Measurements from ENCODE around the gene TNFRSF17.

TNFRSF17 gene

DNA sequence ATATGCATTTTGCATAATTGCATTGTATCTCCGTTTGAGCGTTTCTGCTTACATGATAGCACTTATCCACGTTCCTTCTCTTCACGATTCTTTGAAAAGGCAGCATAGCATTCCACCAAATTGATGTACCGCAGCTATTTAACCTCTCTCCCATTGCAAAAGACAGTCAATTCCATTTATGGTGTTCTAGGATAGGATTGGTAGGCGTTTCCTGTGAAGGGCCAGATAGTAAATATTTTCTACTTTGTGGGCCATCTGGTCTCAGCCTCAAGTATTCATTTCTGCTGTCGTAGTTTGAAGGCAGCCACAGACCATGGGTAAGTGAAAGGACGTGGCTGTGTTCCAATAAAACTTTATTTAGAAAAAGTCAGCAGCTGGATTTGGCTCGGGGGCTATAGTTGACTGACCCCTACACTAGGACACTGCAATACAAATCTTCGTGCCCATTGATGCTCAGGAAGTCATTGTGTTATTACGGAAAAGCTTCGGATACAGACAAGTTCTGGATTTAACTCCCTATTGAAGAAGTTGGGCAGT is 21.6 kb downstream of the TNFRSF17 start:
- no peaks in the 10 kb centered on the region for H3K9me3 ChIP-seq (replicated peaks; ENCODE audit: insufficient read depth, low read length)
- no peaks in the 10 kb centered on the region for H3K9me2 ChIP-seq (replicated peaks; ENCODE audit: insufficient read depth, low read length)
- H3K36me3 ChIP-seq (replicated peaks; ENCODE audit: insufficient read depth, low read length), result no peaks in the 10 kb centered on the region
- H4K20me1 ChIP-seq (ENCODE audit: insufficient read depth, low read length), result no peaks in the 10 kb centered on the region
- H3F3A ChIP-seq (ENCODE audit: insufficient read depth, low read length), result no peaks in the 10 kb centered on the region
- H3K79me2 ChIP-seq (ENCODE audit: low read length), result peaks cover 98% of the 10 kb centered on the region
- no peak overlapping the region for H2AFZ ChIP-seq (ENCODE audit: low read length)
- H3K27ac ChIP-seq (ENCODE audit: low read length), result no peak overlapping the region
- H3K4me3 ChIP-seq (ENCODE audit: low read length), result no peak overlapping the region
- no peak overlapping the region for H3K9ac ChIP-seq (ENCODE audit: low read length)
- H3K4me1 ChIP-seq (ENCODE audit: low read length), result no peaks in the 10 kb centered on the region
- no peak for DNase-seq
- TF ChIP-seq EZH2 (optimal IDR thresholded peaks at IDR 0.05; ENCODE audit: low read depth, low read length) (no peak), EZH2phosphoT487 (IDR thresholded peaks at IDR 0.05; ENCODE audit: low read length) (no peak)
- TF ChIP-seq, protein P1, sequence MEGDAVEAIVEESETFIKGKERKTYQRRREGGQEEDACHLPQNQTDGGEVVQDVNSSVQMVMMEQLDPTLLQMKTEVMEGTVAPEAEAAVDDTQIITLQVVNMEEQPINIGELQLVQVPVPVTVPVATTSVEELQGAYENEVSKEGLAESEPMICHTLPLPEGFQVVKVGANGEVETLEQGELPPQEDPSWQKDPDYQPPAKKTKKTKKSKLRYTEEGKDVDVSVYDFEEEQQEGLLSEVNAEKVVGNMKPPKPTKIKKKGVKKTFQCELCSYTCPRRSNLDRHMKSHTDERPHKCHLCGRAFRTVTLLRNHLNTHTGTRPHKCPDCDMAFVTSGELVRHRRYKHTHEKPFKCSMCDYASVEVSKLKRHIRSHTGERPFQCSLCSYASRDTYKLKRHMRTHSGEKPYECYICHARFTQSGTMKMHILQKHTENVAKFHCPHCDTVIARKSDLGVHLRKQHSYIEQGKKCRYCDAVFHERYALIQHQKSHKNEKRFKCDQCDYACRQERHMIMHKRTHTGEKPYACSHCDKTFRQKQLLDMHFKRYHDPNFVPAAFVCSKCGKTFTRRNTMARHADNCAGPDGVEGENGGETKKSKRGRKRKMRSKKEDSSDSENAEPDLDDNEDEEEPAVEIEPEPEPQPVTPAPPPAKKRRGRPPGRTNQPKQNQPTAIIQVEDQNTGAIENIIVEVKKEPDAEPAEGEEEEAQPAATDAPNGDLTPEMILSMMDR (IDR thresholded peaks at IDR 0.05; ENCODE audit: low read length), result no peak
- no peak overlapping the region for H3K4me2 ChIP-seq (ENCODE audit: low read depth, low read length)
- no peaks in the 10 kb centered on the region for H3K27me3 ChIP-seq (replicated peaks; ENCODE audit: insufficient read depth, low read length)

DNA sequence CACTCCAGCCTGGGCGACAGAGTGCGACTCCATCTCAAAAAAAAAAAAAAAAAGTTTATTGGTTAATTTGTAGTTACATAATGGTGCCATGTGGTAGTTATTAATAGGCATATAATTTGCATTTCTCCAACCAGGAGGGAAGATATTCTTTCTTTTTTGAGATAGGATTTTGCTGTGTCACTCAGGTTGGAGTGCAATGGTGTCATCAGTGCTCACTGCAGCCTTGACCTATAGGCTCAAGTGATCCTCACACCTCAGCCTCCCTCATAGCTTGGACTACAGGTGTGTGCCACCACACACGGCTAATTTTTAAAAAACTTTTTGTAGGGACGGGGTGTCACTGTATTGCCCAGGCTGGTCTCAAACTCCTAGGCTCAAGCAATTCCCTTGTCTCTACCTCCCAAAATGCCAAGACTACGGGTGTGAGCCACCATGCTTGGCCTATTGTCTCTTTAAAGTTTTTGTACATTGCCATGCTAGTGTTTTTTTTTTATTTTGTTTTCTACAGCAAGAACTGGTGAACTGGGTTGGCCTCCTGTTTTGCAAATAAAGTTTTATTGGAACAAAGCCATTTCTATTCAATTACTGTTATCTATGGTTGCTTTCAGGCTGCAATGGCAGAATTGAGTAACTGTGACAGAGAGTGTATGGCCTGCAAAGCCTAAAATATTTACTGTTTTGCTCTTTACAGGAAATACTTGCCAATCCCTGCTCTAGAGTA is 23.4 kb downstream of the TNFRSF17 start:
- Histone ChIP-seq H3K4me1 (ENCODE audit: low read length) (no peaks in the 10 kb centered on the region), H3K27ac (ENCODE audit: low read length) (no peak overlapping the region), H3K9ac (ENCODE audit: low read length) (no peak overlapping the region), H3K9me3 (replicated peaks; ENCODE audit: insufficient read depth, low read length) (no peaks in the 10 kb centered on the region), H4K20me1 (ENCODE audit: insufficient read depth, low read length) (no peaks in the 10 kb centered on the region), H3K4me2 (ENCODE audit: low read depth, low read length) (no peak overlapping the region), H3F3A (ENCODE audit: insufficient read depth, low read length) (no peaks in the 10 kb centered on the region), H3K4me3 (ENCODE audit: low read length) (no peak overlapping the region), H3K36me3 (replicated peaks; ENCODE audit: insufficient read depth, low read length) (no peaks in the 10 kb centered on the region), H3K27me3 (replicated peaks; ENCODE audit: insufficient read depth, low read length) (no peaks in the 10 kb centered on the region), H2AFZ (ENCODE audit: low read length) (no peak overlapping the region), H3K79me2 (ENCODE audit: low read length) (peaks cover 96% of the 10 kb centered on the region), H3K9me2 (replicated peaks; ENCODE audit: insufficient read depth, low read length) (no peaks in the 10 kb centered on the region)
- DNase-seq, result no peak
- TF ChIP-seq EZH2 (optimal IDR thresholded peaks at IDR 0.05; ENCODE audit: low read depth, low read length) (no peak), EZH2phosphoT487 (IDR thresholded peaks at IDR 0.05; ENCODE audit: low read length) (no peak)
- TF ChIP-seq, protein P1 (IDR thresholded peaks at IDR 0.05; ENCODE audit: low read length), result no peak

DNA sequence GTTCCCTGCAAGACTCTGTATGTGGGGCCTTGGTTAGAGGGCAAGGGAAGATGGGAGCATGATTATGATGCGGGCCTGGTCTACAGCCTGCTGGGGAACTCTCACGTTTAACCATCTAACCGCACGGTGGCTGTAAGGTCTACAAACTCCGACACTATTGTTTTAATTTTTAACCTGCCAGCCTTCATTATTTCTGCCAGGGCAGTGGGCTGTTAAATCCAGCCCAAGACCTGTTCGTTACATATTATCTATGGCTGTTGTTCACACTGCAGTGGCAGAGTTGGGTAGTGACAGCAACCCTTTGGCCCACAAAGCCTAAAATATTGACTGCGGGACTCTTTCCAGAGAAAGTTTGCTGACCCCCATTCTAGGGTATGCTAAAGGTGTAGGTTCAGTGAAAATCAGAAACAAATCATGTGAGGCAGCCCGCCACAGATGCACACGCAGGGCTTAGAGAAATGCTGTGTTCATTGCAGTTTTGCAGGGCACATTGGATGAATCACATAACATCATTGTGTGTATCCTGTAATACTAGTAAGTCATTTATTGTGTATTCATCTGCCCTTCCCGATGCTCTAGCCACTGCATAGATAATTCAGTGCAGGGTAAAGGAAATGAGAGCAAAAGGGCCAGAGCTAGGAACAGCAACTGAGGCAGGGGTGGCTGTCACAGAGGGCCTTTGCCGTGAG is 25.8 kb downstream of the TNFRSF17 start:
- no peaks in the 10 kb centered on the region for H3K9me3 ChIP-seq (replicated peaks; ENCODE audit: insufficient read depth, low read length)
- no peaks in the 10 kb centered on the region for H3K4me1 ChIP-seq (ENCODE audit: low read length)
- H2AFZ ChIP-seq (ENCODE audit: low read length), result no peak overlapping the region
- TF ChIP-seq, protein P1 (IDR thresholded peaks at IDR 0.05; ENCODE audit: low read length), result no peak
- TF ChIP-seq EZH2phosphoT487 (IDR thresholded peaks at IDR 0.05; ENCODE audit: low read length) (no peak), EZH2 (optimal IDR thresholded peaks at IDR 0.05; ENCODE audit: low read depth, low read length) (no peak)
- H4K20me1 ChIP-seq (ENCODE audit: insufficient read depth, low read length), result no peaks in the 10 kb centered on the region
- H3K27me3 ChIP-seq (replicated peaks; ENCODE audit: insufficient read depth, low read length), result no peaks in the 10 kb centered on the region
- H3K36me3 ChIP-seq (replicated peaks; ENCODE audit: insufficient read depth, low read length), result no peaks in the 10 kb centered on the region
- no peak overlapping the region for H3K9ac ChIP-seq (ENCODE audit: low read length)
- H3F3A ChIP-seq (ENCODE audit: insufficient read depth, low read length), result no peaks in the 10 kb centered on the region
- DNase-seq, result no peak
- peaks cover 88% of the 10 kb centered on the region for H3K79me2 ChIP-seq (ENCODE audit: low read length)
- H3K27ac ChIP-seq (ENCODE audit: low read length), result no peak overlapping the region
- no peaks in the 10 kb centered on the region for H3K9me2 ChIP-seq (replicated peaks; ENCODE audit: insufficient read depth, low read length)
- no peak overlapping the region for H3K4me3 ChIP-seq (ENCODE audit: low read length)
- H3K4me2 ChIP-seq (ENCODE audit: low read depth, low read length), result no peak overlapping the region

Data from MM.1S (cell line).